ENCODE results near the gene TPP2.

Gene TPP2

DNA sequence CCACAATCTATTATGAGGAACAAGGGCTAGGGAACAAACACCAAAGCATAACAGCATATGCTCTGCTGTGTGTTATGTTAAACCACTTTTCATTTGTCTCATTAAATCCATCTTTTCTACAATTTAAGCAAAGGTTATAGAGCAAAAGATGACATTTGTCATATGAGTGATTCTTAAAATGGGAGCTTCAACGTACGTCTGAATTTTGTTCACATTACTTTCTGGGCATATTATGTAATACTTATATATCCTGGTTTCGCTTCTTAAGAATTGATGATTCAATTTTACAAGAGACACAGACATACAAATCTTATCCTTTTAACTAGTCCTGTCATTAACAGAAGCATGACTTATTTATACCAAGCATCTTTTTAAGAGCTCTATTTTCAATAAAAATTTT, 3.3 kb upstream of the TPP2 start:
- H3K27ac ChIP-seq, result no peak overlapping the region
- TF ChIP-seq ZFX (IDR thresholded peaks at IDR 0.05; ENCODE audit: borderline replicate concordance), result no peak
- TF ChIP-seq, protein P1, sequence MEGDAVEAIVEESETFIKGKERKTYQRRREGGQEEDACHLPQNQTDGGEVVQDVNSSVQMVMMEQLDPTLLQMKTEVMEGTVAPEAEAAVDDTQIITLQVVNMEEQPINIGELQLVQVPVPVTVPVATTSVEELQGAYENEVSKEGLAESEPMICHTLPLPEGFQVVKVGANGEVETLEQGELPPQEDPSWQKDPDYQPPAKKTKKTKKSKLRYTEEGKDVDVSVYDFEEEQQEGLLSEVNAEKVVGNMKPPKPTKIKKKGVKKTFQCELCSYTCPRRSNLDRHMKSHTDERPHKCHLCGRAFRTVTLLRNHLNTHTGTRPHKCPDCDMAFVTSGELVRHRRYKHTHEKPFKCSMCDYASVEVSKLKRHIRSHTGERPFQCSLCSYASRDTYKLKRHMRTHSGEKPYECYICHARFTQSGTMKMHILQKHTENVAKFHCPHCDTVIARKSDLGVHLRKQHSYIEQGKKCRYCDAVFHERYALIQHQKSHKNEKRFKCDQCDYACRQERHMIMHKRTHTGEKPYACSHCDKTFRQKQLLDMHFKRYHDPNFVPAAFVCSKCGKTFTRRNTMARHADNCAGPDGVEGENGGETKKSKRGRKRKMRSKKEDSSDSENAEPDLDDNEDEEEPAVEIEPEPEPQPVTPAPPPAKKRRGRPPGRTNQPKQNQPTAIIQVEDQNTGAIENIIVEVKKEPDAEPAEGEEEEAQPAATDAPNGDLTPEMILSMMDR (IDR thresholded peaks at IDR 0.05), result no peak

DNA sequence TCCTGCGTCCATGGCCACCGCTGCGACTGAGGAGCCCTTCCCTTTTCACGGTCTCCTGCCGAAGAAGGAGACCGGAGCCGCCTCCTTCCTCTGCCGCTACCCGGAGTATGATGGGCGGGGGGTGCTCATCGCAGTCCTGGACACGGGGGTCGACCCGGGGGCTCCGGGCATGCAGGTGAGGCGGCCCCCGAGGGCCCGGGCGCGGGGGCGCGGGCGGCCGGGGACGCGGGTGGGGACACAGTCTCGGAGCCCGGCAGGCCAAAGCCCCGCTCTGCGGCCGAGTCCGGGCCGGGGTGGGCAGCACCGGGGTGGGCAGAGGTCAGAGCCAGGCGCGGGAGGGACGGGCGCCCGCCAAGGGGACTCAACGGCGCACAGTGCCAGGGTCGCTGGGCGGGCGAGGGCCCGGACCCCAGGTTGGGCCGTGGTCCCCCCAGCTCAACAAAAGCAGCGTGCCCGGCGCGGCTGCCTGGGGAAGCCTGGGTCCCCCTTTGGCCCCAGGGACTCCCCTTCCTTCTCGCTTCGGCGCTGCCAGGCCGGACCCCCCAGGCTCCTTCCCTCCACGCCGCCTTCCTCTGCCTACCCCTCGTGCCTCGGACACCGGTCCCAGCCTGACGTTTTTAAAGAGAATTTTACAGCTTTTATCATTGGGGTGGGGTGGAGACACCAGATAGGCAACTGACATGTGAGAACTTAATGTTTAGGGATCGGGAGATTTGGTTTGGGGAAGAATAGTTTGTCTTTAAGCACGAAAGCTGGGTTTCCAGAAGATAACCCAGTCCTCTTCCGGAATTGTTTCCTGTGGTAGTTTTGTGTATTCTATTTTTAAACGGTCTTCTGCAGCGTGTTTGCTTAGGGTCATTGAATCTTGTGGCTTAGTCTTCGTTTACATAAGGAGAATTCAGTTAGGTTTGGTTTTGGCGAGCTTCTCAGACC, 509 bp downstream of the TPP2 start:
- TF ChIP-seq ZFX (IDR thresholded peaks at IDR 0.05; ENCODE audit: borderline replicate concordance), result no peak
- TF ChIP-seq, protein P1 (IDR thresholded peaks at IDR 0.05), result no peak

DNA sequence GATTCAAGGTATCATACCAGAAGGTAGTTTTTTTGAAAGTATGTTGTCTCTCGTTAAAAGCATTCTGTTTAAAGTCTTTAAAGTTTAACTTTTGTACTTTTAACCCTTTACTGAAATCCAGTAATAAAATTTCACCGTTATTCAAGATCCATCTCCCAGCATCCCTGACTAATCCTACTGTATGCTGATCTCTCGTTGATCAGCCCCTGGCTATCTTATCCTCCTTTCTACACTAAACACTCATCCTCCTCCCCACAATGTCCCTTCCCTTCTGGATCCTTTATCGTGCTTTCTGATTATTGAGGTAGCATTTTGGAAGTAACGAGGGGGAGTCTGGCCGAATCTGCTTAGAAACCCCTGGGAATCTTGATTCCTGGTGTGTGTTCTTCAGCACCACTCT, 1.3 kb downstream of the TPP2 start:
- no peak for TF ChIP-seq ZFX (IDR thresholded peaks at IDR 0.05; ENCODE audit: borderline replicate concordance)
- TF ChIP-seq, protein P1 (IDR thresholded peaks at IDR 0.05), result no peak
- peak overlapping the region; percentile 89 for H3K27ac ChIP-seq

More for the DNA sequence above, 509 bp downstream of the TPP2 start:
- H3K27ac ChIP-seq, result peak overlapping the region; percentile 89

DNA sequence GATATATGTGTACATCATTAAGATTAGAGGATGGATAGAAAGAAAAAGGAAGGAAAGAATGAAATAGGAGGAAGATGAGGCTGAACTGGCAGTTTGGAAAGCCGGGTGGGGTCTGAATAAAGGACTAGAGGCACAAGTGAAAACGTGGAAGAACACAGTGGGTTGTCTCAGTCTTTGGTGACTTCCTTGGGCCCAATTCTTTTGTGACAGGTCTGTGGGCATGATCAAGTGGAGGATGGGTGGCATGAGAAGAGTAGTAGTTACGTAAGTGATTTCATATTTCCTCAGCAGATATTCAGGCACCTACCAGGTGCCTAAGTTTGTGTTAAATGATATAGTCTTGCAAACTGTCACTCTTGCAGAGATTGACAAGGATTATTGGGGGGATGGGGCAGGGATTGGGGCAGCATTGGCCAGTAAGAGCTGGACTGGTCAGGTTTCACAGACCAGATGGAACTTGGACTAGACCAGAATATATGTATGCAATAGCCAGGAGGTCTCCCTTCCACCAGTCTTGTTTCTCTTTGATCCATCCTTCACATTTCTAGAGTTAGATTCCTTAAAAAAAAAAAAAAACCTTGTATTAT, 2.7 kb downstream of the TPP2 start:
- no peak overlapping the region for H3K27ac ChIP-seq
- TF ChIP-seq, protein P1 (IDR thresholded peaks at IDR 0.05), result no peak
- TF ChIP-seq ZFX (IDR thresholded peaks at IDR 0.05; ENCODE audit: borderline replicate concordance), result no peak

DNA sequence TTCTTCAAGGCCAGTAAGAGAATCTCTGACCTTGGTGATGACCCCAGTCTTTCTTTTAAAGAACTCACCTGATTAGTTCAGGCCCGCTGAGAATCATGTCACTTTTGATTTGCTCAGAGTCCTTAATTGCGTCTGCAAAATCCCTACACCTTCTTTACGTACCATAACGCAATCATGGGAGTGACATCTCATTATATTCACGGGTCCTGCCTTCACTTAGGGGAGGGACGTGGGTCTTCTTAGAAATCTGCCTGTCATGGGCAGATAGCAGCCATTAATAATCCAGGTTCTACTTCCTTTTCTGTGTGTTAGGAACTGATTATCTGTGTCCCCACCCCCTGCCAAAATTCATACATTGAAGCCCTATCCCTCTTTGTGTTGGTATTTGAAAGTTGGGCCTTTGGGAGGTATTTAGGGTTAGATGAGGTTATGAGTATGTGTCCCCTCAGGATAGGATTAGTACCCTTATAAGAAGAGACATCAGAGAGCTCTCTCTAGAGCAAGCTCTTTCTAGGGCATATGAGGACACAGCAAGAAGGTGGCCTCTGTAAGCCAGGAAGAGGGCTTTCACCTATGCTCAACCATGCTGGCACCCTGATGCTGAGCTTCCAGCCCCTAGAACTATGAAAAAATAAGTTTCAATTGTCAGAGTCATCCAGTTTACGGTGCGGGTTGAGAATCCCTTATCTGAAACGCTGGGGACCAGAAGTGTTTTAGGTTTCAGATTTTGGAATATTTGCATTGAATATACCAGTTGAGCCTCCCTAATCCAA, 9.9 kb downstream of the TPP2 start:
- TF ChIP-seq ZFX (IDR thresholded peaks at IDR 0.05; ENCODE audit: borderline replicate concordance), result no peak
- TF ChIP-seq, protein P1 (IDR thresholded peaks at IDR 0.05), result no peak
- H3K27ac ChIP-seq, result no peak overlapping the region

DNA sequence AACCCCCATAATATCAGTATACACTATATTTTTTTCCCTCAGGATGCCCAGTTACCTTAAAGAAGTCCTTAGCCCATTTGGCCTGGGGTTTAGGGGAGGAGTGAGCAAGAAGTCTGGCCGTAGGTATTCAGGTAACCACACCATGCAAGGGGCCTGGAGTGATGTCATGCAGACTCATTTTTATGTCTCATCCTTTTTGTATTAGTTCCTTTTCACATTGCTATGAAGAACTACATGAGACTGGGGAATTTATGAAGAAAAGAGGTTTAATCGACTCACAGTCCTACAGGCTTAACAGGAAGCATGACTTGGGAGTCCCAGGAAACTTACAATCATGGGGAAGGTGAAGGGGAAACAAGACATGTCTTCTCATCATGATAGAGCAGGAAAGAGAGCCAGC, 12.2 kb downstream of the TPP2 start:
- TF ChIP-seq ZFX (IDR thresholded peaks at IDR 0.05; ENCODE audit: borderline replicate concordance), result no peak
- TF ChIP-seq, protein P1 (IDR thresholded peaks at IDR 0.05), result no peak

More for the DNA sequence above, 12.2 kb downstream of the TPP2 start:
- no peak overlapping the region for H3K27ac ChIP-seq
